Measurements from ENCODE around the gene ZXDC. TPM values are rescaled to one million over a fixed set of nuclear protein-coding genes. Genes with fewer than 3 reads are reported as not detected.

Gene ZXDC, protein sequence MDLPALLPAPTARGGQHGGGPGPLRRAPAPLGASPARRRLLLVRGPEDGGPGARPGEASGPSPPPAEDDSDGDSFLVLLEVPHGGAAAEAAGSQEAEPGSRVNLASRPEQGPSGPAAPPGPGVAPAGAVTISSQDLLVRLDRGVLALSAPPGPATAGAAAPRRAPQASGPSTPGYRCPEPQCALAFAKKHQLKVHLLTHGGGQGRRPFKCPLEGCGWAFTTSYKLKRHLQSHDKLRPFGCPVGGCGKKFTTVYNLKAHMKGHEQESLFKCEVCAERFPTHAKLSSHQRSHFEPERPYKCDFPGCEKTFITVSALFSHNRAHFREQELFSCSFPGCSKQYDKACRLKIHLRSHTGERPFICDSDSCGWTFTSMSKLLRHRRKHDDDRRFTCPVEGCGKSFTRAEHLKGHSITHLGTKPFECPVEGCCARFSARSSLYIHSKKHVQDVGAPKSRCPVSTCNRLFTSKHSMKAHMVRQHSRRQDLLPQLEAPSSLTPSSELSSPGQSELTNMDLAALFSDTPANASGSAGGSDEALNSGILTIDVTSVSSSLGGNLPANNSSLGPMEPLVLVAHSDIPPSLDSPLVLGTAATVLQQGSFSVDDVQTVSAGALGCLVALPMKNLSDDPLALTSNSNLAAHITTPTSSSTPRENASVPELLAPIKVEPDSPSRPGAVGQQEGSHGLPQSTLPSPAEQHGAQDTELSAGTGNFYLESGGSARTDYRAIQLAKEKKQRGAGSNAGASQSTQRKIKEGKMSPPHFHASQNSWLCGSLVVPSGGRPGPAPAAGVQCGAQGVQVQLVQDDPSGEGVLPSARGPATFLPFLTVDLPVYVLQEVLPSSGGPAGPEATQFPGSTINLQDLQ
- 1.9 and 4.8 TPM in 2 replicates for polyA plus RNA-seq

DNA sequence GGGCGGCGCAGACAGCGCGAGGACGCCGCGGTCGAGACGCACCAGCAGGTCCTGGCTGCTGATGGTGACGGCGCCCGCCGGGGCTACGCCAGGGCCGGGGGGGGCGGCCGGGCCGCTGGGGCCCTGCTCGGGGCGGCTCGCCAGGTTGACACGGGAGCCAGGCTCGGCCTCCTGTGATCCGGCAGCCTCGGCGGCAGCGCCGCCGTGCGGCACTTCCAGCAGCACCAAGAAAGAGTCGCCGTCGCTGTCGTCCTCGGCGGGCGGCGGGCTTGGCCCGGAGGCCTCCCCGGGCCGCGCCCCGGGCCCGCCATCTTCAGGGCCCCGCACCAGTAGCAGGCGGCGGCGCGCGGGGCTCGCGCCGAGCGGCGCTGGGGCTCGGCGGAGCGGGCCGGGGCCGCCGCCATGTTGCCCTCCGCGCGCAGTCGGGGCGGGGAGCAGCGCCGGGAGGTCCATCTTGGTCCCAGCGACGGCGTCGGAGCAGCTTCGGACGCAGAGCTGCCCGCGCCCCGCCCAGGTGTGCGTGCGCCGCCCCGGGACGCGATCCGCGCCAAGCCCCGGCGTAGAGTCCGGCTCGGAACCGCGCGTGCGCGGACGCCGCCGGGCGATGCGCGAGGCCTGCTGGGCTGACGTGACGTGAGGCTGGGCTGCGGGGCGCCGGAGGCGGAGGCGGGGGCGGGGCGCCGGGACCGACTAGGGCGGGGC, at the start of gene ZXDC:
ZXDC (minus strand) TSS at position 479 of the 702 bp plus-strand sequence; CDS start at position 453, 26 bp downstream.

DNA sequence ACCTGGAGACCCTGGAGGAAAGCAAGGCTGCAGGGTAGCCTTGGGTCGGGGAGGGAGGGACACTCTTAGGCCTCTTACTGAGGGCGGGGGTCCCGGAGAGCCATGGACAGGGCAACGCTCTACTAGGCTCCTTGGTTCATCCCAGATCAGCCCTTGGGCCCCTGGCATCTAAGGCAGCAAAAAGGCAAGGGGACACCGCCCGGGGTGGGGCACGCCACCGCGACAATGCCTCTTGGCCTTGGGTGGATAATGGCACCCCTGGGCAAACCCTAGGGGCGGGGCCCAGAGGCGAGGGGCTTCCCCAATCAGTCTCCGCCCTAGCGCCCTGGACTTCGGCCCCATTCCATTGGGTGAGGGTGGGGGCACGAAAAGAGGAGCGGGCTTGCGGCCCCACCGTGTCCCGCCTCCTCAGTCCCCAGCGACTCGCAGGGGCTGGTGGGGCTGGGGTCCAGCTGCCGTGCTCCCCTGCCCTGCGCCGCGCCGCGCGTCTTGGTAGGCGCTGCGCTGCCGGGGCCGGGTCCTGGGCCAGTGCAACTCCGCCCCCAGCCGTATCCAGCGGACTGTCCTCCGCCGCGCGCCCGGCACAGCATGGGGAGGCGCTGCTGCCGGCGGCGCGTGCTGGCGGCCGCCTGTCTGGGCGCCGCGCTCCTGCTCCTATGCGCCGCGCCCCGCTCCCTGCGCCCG, 48.2 kb upstream of the ZXDC start, which contains the start of gene CHST13:
CHST13 (plus strand) TSS at position 411 of the 684 bp plus-strand sequence; CDS start at position 589, 178 bp downstream.

DNA sequence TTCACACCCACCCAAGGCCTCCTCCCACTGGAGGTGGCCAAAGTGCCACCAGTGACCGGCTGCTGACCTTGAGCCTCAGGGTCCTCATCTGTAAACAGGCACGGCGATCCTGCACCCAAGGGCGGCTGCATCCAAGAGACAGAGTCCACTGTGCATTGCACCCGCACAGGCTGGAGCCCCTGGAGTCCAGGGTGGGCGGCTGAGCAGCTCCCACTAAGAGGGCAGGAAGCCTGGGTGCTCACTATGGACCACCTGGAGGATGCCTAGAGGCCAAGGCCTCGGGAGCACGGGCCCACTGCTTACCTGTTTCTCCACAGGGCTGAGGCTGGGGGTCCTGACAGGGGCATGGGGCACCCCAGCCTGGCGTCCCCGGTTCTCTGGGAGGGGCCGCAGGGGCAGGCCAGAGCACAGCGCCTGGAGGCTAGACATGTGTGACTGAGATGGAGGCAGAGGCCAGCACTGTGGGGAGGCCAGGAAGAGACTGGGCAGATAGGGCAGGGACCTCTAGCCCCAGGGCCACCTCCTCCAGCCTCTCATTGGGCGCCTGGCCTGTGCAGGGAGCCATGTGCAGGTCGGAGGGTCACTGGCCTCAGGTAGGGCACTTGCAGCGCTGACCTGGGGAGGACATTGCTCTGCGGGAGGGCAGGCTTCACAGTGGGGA, 41.7 kb upstream of the ZXDC start, which contains the start of gene UROC1:
UROC1 (minus strand) TSS at position 483 of the 661 bp plus-strand sequence; CDS start at position 429, 54 bp downstream.

DNA sequence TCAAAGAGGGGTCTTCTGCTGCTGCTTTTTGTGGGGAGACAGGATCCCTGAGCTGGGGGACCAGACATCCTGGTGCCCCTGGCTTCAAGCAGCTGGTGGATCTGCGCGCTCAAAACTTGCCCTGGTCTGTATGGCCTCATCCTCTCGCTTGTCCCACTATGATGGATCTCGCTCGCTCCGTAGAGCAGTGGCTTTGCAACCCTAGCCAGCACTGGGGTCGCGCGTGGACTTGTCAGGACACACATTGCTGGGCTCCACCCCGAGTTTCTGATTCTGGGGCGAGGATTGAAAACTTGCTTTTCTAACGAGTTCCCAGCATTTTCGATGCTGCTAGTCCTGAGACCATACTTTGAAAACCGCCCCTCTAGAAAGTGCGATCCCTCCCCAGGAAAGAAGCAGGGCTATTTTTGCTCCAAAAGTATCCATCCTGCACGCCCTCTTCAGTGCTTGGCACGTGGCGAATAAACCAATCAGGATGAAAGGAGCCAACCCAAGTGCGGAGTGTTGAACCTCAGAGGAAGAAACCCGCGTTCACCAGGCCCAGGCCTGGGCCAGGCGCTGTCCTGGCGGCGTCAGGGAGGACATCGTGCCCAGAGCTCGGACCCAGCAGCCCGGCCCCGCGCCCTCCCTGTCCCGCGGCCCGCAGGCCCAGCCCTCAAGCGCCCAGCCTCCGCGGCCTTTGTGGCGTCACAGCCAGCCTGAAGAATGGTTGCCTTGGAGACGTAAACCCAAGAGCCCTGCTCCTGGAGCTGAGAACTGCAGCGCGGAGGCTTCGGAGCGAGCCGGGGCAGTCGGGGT, 81.3 kb downstream of the ZXDC start, which contains the start of gene CFAP100:
CFAP100 (plus strand) TSS at position 731 of the 798 bp plus-strand sequence. CDS start 1,092 bp downstream, outside the sequence.

Other genes starting within 250 kb of the ZXDC start
- gene KLF15, start 118.5 kb downstream of the ZXDC start, polyA plus RNA-seq, result 0.94 and 1.7 TPM in 2 replicates
- not detected in 2 replicates for gene CFAP100, start 81.0 kb downstream of the ZXDC start, polyA plus RNA-seq
- gene UROC1, start 41.9 kb upstream of the ZXDC start, polyA plus RNA-seq, result not detected in 2 replicates
- not detected in 2 replicates for gene CHST13, start 48.3 kb upstream of the ZXDC start, polyA plus RNA-seq
- not detected in 2 replicates for gene C3orf22, start 83.0 kb upstream of the ZXDC start, polyA plus RNA-seq
- gene TXNRD3, start 179.2 kb upstream of the ZXDC start, polyA plus RNA-seq, result 1.4 TPM in 1 of 2 replicates, not detected in the other
- 22.3 and 46.1 TPM in 2 replicates for gene CHCHD6, start 228.3 kb upstream of the ZXDC start, polyA plus RNA-seq

All from Purkinje cell (primary cell).